ENCODE measurements around the gene KCTD19.

Gene KCTD19

DNA sequence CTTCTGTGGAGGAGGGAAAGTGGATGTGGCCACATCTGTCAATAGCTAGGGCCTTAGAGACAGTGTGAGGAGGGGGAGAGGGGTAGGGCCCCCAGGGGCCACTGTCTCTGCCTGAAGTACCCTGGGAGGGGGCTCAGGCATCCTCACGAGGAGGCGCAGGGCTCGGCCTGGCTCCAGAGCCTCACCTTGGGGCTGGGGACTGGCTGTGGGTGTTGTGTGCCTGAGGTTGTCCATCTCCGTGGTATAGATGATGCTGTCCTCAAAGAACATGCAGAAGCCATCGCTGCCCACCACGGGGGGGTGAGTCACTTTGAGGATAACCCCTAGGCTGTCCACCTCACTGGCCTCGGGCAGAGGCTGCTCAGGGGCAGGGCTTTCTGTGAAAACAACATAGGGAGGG, 35.1 kb downstream of the KCTD19 start:
- TF ChIP-seq, protein P1, sequence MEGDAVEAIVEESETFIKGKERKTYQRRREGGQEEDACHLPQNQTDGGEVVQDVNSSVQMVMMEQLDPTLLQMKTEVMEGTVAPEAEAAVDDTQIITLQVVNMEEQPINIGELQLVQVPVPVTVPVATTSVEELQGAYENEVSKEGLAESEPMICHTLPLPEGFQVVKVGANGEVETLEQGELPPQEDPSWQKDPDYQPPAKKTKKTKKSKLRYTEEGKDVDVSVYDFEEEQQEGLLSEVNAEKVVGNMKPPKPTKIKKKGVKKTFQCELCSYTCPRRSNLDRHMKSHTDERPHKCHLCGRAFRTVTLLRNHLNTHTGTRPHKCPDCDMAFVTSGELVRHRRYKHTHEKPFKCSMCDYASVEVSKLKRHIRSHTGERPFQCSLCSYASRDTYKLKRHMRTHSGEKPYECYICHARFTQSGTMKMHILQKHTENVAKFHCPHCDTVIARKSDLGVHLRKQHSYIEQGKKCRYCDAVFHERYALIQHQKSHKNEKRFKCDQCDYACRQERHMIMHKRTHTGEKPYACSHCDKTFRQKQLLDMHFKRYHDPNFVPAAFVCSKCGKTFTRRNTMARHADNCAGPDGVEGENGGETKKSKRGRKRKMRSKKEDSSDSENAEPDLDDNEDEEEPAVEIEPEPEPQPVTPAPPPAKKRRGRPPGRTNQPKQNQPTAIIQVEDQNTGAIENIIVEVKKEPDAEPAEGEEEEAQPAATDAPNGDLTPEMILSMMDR (IDR thresholded peaks at IDR 0.05; ENCODE audit: low read depth, low read length, poor library complexity, severe bottlenecking) = no peak
- TF ChIP-seq EZH2phosphoT487 (IDR thresholded peaks at IDR 0.05; ENCODE audit: borderline replicate concordance, low read length) = no peak
- Histone ChIP-seq H3K36me3 (ENCODE audit: control insufficient read depth, low read length) (no peaks in the 10 kb centered on the region), H3K79me2 (ENCODE audit: control insufficient read depth, low read length) (no peaks in the 10 kb centered on the region), H3K4me3 (ENCODE audit: low read length) (no peak overlapping the region), H3K9me3 (ENCODE audit: control insufficient read depth, insufficient read depth, low read length) (no peaks in the 10 kb centered on the region), H3F3A (ENCODE audit: control insufficient read depth, insufficient read depth) (no peaks in the 10 kb centered on the region), H3K27me3 (ENCODE audit: control insufficient read depth, low read length) (peaks cover 11% of the 10 kb centered on the region; the same call in 1 of the 2 replicates), H4K20me1 (ENCODE audit: control insufficient read depth, insufficient read depth, low read depth, low read length) (no peaks in the 10 kb centered on the region), H3K4me1 (ENCODE audit: control insufficient read depth, low read length) (no peaks in the 10 kb centered on the region), H3K4me2 (ENCODE audit: low read length) (no peak overlapping the region), H3K9me2 (replicated peaks; ENCODE audit: control insufficient read depth, low read length) (no peaks in the 10 kb centered on the region), H3K27ac (ENCODE audit: low read depth, low read length) (no peak overlapping the region)

DNA sequence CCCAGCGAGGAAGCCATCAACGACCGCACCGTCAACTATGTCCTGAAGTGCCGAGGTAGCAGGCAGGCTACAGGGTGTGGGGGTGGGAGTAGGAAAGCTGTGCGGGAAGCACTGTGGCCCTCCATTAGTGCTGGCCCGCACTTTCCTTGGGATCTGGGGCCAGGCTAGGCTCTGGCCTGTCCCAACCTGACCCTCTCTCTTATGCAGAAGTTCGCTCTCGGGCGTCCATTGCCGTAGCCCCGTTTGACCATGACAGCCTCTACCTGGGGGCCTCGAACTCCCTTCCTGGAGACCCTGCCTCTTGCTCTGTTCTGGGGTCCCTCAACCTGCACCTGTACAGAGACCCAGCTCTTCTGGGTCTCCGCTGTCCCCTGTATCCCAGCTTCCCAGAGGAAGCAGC, 38.6 kb downstream of the KCTD19 start:
- no peaks in the 10 kb centered on the region for H3K9me3 ChIP-seq (ENCODE audit: control insufficient read depth, insufficient read depth, low read length)
- H3K4me1 ChIP-seq (ENCODE audit: control insufficient read depth, low read length) = no peaks in the 10 kb centered on the region
- H3F3A ChIP-seq (ENCODE audit: control insufficient read depth, insufficient read depth) = no peaks in the 10 kb centered on the region
- H3K27ac ChIP-seq (ENCODE audit: low read depth, low read length) = no peak overlapping the region
- TF ChIP-seq EZH2phosphoT487 (IDR thresholded peaks at IDR 0.05; ENCODE audit: borderline replicate concordance, low read length) = no peak
- TF ChIP-seq, protein P1 (IDR thresholded peaks at IDR 0.05; ENCODE audit: low read depth, low read length, poor library complexity, severe bottlenecking) = no peak
- H3K79me2 ChIP-seq (ENCODE audit: control insufficient read depth, low read length) = no peaks in the 10 kb centered on the region
- no peaks in the 10 kb centered on the region for H3K9me2 ChIP-seq (replicated peaks; ENCODE audit: control insufficient read depth, low read length)
- no peaks in the 10 kb centered on the region for H4K20me1 ChIP-seq (ENCODE audit: control insufficient read depth, insufficient read depth, low read depth, low read length)
- no peaks in the 10 kb centered on the region for H3K27me3 ChIP-seq (ENCODE audit: control insufficient read depth, low read length)
- H3K4me3 ChIP-seq (ENCODE audit: low read length) = no peak overlapping the region
- no peak overlapping the region for H3K4me2 ChIP-seq (ENCODE audit: low read length)
- no peaks in the 10 kb centered on the region for H3K36me3 ChIP-seq (ENCODE audit: control insufficient read depth, low read length)

DNA sequence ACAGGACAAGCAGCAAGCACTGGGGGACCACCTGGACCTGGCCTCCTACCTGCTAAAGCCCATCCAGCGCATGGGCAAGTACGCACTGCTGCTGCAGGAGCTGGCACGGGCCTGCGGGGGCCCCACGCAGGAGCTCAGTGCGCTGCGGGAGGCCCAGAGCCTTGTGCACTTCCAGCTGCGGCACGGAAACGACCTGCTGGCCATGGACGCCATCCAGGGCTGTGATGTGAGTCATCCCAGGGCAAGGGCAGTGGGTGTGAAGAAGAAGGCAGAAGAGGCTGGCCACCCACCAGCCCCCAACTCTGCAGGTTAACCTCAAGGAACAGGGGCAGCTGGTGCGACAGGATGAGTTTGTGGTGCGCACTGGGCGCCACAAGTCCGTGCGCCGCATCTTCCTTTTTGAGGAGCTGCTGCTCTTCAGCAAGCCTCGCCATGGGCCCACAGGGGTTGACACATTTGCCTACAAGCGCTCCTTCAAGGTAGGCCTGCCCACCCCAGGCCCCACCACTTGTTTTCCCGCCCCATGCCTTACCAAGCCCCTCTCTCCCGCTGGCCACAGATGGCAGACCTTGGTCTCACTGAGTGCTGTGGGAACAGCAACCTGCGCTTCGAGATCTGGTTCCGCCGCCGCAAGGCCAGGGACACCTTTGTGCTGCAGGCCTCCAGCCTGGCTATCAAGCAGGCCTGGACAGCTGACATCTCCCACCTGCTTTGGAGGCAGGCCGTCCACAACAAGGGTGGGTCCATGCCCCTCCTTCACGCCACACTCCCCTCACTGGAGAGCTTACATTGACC, 39.9 kb downstream of the KCTD19 start:
- no peaks in the 10 kb centered on the region for H3K27me3 ChIP-seq (ENCODE audit: control insufficient read depth, low read length)
- no peaks in the 10 kb centered on the region for H3K9me2 ChIP-seq (replicated peaks; ENCODE audit: control insufficient read depth, low read length)
- no peak overlapping the region for H3K27ac ChIP-seq (ENCODE audit: low read depth, low read length)
- H3K4me2 ChIP-seq (ENCODE audit: low read length) = no peak overlapping the region
- no peaks in the 10 kb centered on the region for H3F3A ChIP-seq (ENCODE audit: control insufficient read depth, insufficient read depth)
- H3K79me2 ChIP-seq (ENCODE audit: control insufficient read depth, low read length) = no peaks in the 10 kb centered on the region
- H4K20me1 ChIP-seq (ENCODE audit: control insufficient read depth, insufficient read depth, low read depth, low read length) = no peaks in the 10 kb centered on the region
- H3K36me3 ChIP-seq (ENCODE audit: control insufficient read depth, low read length) = no peaks in the 10 kb centered on the region
- H3K4me3 ChIP-seq (ENCODE audit: low read length) = no peak overlapping the region
- no peaks in the 10 kb centered on the region for H3K9me3 ChIP-seq (ENCODE audit: control insufficient read depth, insufficient read depth, low read length)
- no peaks in the 10 kb centered on the region for H3K4me1 ChIP-seq (ENCODE audit: control insufficient read depth, low read length)
- TF ChIP-seq, protein P1 (IDR thresholded peaks at IDR 0.05; ENCODE audit: low read depth, low read length, poor library complexity, severe bottlenecking) = no peak
- TF ChIP-seq EZH2phosphoT487 (IDR thresholded peaks at IDR 0.05; ENCODE audit: borderline replicate concordance, low read length) = no peak
